PC-3 (cell line): ENCODE data around the gene PDX1. TPM values are rescaled to one million over a fixed set of nuclear protein-coding genes. Genes with fewer than 3 reads are reported as not detected.

Experiments
- ATAC-seq: fragments of 200-7000 bp; cut with Tn5 transposase; 2 replicates; pipeline ENCODE4 v1.9.1; 2020; ENCODE audit warnings: mild to moderate bottlenecking, moderate library complexity
- BruUV-seq: library from RNA; stranded (reverse); fragments of 400-500 nt; replicated peaks from 2 replicates; lab custom pipeline; 2021; lab: Mats Ljungman, UMichigan
- CTCF ChIA-PET: fragments of 300-600 bp; sonication (Branson Sonifier 250); formaldehyde crosslinking; loops from one replicate; lab custom pipeline; 2022; ENCODE audit warnings: antibody characterized with exemption; lab: Charles Lee
- POLR2A ChIA-PET: fragments of 300-600 bp; sonication (Branson Sonifier 250); formaldehyde crosslinking; loops from one replicate; lab custom pipeline; 2022; ENCODE audit warnings: antibody characterized with exemption; ENCODE audit not compliant: unreplicated experiment; lab: Charles Lee
- DNase-seq: peaks from one replicate; pipeline ENCODE4 v3.0.0-alpha.2; 2015
- H2AFZ ChIP-seq: fragments of 300-600 bp; sonication (generic); 2 replicates; pipeline ENCODE4 v1.6.0; 2016; ENCODE audit warnings: antibody characterized with exemption, low read length
- H3F3A ChIP-seq: fragments of 300-600 bp; sonication (generic); one replicate; pipeline ENCODE4 v1.6.0; 2017; ENCODE audit warnings: antibody characterized with exemption, low read length, control low read depth, mild to moderate bottlenecking; ENCODE audit not compliant: unreplicated experiment
- H3K27ac ChIP-seq: fragments of 300-600 bp; sonication (generic); 2 replicates; pipeline ENCODE4 v1.5.1; 2016; ENCODE audit warnings: mild to moderate bottlenecking, low read length
- H3K27me3 ChIP-seq: fragments of 300-600 bp; sonication (generic); 2 replicates; pipeline ENCODE4 v1.6.1; 2016; ENCODE audit warnings: low read length, mixed read lengths
- H3K36me3 ChIP-seq: fragments of 300-600 bp; sonication (generic); 2 replicates; pipeline ENCODE4 v1.6.1; 2016; ENCODE audit warnings: low read depth, mixed run types, low read length, mixed read lengths
- H3K4me1 ChIP-seq: fragments of 300-600 bp; sonication (generic); 2 replicates; pipeline ENCODE4 v1.5.1; 2016; ENCODE audit warnings: low read length; ENCODE audit not compliant: insufficient read depth
- H3K4me2 ChIP-seq: fragments of 300-600 bp; sonication (generic); 2 replicates; pipeline ENCODE4 v1.6.0; 2016; ENCODE audit warnings: low read length
- H3K4me3 ChIP-seq: fragments of 300-600 bp; sonication (generic); 2 replicates; pipeline ENCODE4 v1.5.1; 2016; ENCODE audit warnings: mild to moderate bottlenecking, low read length, mixed read lengths
- H3K79me2 ChIP-seq: fragments of 300-600 bp; sonication (generic); 2 replicates; pipeline ENCODE4 v1.6.1; 2017; ENCODE audit warnings: low read length, mixed read lengths
- H3K9ac ChIP-seq: fragments of 300-600 bp; sonication (generic); 2 replicates; pipeline ENCODE4 v1.6.0; 2016; ENCODE audit warnings: mild to moderate bottlenecking, low read length
- H3K9me2 ChIP-seq: fragments of 300-600 bp; sonication (generic); replicated peaks from 2 replicates; pipeline ENCODE4 v1.6.1; 2016; ENCODE audit warnings: mixed run types, low read length, mixed read lengths
- H3K9me3 ChIP-seq: fragments of 300-600 bp; sonication (generic); 2 replicates; pipeline ENCODE4 v1.6.1; 2016; ENCODE audit warnings: low read length, mixed read lengths
- H4K20me1 ChIP-seq: fragments of 300-600 bp; sonication (generic); 2 replicates; pipeline ENCODE4 v1.6.1; 2016; ENCODE audit warnings: low read length, mixed read lengths
- CTCF ChIP-seq: fragments of 300-600 bp; sonication (generic); conservative IDR thresholded peaks from 2 replicates; pipeline ENCODE4 v1.5.1; 2017; ENCODE audit warnings: antibody characterized with exemption, low read depth, mild to moderate bottlenecking, low read length
- EZH2 ChIP-seq: fragments of 300-600 bp; sonication (generic); IDR thresholded peaks from one replicate; pipeline ENCODE4 v1.6.1; 2017; ENCODE audit warnings: antibody characterized with exemption, mild to moderate bottlenecking, low read length; ENCODE audit not compliant: unreplicated experiment
- EZH2phosphoT487 ChIP-seq: fragments of 300-600 bp; sonication (generic); IDR thresholded peaks from 2 replicates; pipeline ENCODE4 v1.6.1; 2018; ENCODE audit warnings: mild to moderate bottlenecking, antibody characterized with exemption, low read length, borderline replicate concordance
- intact Hi-C: fragments of 100-400 bp; cut with micrococcal nuclease; formaldehyde crosslinking; loops from 2 replicates; pipeline ENCODE4 v1.9.0; 2023
- total RNA-seq: library from RNA; depleted of rRNA; stranded (reverse); fragments of >200 nt; gene quantifications from 2 replicates; pipeline ENCODE4 v1.2.3, GENCODE V29; 2014

Gene PDX1
- total RNA-seq, 1 experiment from 2014 or later = not detected

- Histone ChIP-seq H3K4me3 (peak overlapping the region; percentile 61), H3K27ac (no peak overlapping the region), H2AFZ (peak overlapping the region; percentile 67), H3K4me1 (peaks cover 28% of the 10 kb centered on the region), H3K9ac (peak overlapping the region; percentile 19; the same call in 1 of the 2 replicates), H3K36me3 (no peaks in the 10 kb centered on the region), H3K4me2 (peak overlapping the region; percentile 84), H3K27me3 (peaks cover 18% of the 10 kb centered on the region), H3K79me2 (no peaks in the 10 kb centered on the region), H3K9me2 (no peaks in the 10 kb centered on the region), H3F3A (no peaks in the 10 kb centered on the region), H3K9me3 (no peaks in the 10 kb centered on the region), H4K20me1 (no peaks in the 10 kb centered on the region)
- BruUV-seq = no TSS peak
- no peak for DNase-seq
- ATAC-seq = no peak
- POLR2A ChIA-PET = no interaction called here
- intact Hi-C loops = no loop called here
- no peak for TF ChIP-seq EZH2
- TF ChIP-seq EZH2phosphoT487 = no peak
- no peak for TF ChIP-seq CTCF
- CTCF ChIA-PET = no interaction called here
These were observed 40.2 kb downstream of the PDX1 start for GRCh38 chr13:27959976-27960361.

- intact Hi-C loops = no loop called here
- peak; percentile 88 for ATAC-seq
- H2AFZ ChIP-seq = peak overlapping the region; percentile 67
- no peaks in the 10 kb centered on the region for H3K9me2 ChIP-seq
- ChIA-PET CTCF (no interaction called here), POLR2A (no interaction called here)
- peaks cover 28% of the 10 kb centered on the region for H3K4me1 ChIP-seq
- peak; percentile 61 for TF ChIP-seq CTCF
- no peak for TF ChIP-seq EZH2phosphoT487
- TF ChIP-seq EZH2 = no peak
- DNase-seq = peak; percentile 78
- H3K27me3 ChIP-seq = peaks cover 21% of the 10 kb centered on the region
- BruUV-seq = no TSS peak
- peak overlapping the region; percentile 84 for H3K4me2 ChIP-seq
- H3K79me2 ChIP-seq = no peaks in the 10 kb centered on the region
- no peaks in the 10 kb centered on the region for H3F3A ChIP-seq
- peak overlapping the region; percentile 29; the same call in 1 of the 2 replicates for H3K9ac ChIP-seq
- peak overlapping the region; percentile 61 for H3K4me3 ChIP-seq
- H3K36me3 ChIP-seq = no peaks in the 10 kb centered on the region
- H4K20me1 ChIP-seq = no peaks in the 10 kb centered on the region
- H3K27ac ChIP-seq = peak overlapping the region; percentile 14
- H3K9me3 ChIP-seq = no peaks in the 10 kb centered on the region
These were observed 40.8 kb downstream of the PDX1 start for GRCh38 chr13:27960362-27961226.
